Jurkat, Clone E6-1 (cell line): ENCODE measurements around the gene DPEP2NB.

Experiments
- DNase-seq: peaks from one replicate; pipeline ENCODE4 v3.0.0-alpha.2; 2011; ENCODE audit warnings: low read depth, low spot score
- H3K4me3 ChIP-seq: 2 replicates; pipeline ENCODE4 v1.5.1; 2011; ENCODE audit warnings: mild to moderate bottlenecking, low read length, control low read depth, moderate library complexity

DPEP2NB gene

DNA sequence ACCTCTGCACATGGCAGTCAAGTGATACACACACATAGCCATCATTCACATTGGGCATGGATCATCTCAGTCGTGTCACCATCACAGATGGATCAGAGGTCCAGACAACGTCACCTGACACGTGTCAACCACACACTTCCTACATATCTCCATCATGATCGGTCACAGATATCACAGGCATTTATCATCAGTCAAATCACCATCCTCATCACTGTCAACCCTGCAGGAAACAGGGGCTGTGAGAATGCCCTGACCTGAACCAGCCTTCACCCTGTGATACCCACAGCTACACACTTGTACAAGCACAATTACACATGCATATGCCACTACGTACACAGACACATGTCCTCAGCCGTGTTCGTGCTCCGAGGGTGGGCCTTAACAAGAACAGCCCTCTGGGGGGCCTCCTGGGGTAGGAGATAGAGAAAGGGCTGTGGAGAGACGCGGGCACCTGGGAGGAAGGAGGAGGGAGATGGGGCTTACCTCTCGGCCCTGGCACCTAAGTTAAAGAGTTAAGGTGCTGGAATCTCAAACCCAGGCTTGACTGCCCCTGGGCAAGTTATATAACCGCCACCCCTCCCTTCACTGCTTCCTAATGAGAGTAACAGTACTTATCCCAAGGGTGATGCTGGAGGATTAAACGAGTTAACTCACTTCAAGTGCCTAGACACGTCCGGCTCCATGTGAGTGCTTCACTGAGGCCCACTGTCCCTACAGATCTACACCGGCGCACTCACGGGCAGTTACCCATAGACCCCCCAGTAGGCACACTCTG lies 48.3 kb downstream of the DPEP2NB start:
- peak overlapping the region; percentile 61 for H3K4me3 ChIP-seq
- no peak for DNase-seq

DNA sequence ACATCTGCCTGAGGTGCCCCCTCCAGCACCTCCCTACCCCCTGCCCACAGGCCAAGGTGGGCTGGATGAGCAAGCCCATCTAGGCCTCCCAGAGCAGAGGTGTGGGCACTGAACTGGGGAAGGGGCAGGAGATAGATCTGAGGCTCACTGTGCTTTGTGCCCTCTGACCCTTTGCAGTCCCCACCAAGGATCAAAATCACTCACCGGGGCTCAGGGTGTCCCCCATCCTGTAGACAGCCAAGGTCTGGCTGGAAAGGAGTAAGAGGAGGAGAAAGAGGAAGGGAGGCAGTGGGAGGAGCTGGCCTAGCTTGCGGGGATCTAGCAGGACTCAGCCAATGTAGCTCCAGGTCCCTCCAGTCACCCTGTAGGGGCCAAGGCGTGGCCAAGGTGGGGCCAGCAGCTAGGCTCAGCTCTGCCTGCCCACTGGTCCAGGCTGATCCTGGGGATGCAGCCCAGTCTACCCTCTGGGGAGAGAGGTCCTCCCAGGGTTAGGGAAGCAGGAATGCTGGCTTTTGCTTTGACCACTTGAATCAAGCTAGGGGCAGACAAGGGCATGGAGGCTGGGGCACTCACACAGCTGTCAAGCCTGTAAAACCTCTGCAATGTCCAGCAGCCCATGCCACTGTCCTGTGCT lies 49.0 kb downstream of the DPEP2NB start:
- no peak for DNase-seq
- no peak overlapping the region for H3K4me3 ChIP-seq

DNA sequence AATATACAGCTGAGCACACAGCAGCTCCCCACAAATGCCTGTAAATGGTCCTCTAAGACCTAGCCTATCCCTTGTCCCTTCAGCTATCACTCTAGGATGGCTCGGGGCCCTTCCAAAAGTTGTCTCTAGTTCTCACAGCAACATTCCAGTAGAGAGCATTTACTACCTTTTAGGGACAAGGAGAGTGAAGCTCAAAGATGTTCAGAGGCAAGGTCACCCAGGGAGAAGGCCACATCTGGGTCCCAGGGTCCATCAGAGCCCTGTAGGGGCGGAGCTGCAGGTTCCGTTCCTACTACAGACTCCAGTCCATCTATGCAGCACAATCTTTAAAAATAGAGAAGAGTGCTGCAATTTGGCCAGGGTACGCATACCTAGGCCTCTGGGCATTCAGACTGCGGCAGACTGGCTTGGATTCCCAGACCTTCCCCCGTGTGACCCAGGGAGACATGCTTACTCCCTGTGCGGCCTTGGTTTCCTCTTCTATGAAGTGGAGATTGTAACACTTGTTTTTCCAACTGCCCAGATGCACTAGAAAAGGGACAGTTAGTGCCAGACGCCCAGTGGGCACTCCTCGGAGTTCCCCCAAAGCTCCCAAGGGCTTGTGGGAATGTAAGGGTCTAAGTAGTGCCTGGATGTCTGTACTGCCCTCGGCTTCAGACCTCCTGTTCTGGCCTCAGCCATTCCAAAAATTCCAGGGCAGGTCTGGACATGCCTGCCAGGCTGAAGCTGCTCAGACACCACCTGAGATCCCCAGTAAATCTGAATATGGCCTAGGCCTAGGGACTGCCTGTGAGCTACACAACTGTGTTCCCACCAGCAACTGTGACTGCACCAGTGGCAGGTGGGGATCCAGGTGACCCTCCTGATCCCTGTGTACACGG lies 49.8 kb downstream of the DPEP2NB start:
- no peak overlapping the region for H3K4me3 ChIP-seq
- no peak for DNase-seq

DNA sequence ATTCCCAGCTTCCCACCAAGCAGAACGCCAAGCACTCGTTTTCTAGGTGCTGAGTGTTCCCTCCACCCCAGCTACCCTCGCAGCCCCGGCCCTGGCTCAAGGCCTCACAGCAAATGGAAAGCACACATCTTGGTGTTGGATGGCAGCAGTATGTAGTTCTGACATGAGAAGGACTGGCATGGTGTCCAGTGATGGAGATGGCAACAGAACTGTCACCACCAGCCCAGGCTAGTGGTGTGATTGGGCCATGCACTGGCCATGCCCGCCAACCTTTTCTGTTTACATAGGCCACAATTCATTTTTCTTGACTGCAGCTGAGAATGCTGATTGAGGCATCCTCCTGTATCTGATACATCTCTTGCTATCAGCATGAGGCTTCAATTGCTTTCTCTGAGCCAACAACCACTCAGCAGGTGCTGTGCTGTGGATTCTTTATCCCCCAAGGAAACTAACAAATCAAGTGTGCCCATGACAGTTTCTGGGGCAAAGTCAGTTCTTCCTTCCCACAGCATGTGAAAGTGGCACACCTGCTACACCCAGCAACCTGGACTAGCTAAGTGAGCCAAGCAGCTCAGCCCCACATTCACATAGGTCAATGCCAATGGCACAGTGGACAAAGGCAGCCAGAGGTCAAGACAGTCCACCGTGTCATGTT lies 51.1 kb downstream of the DPEP2NB start:
- no peak overlapping the region for H3K4me3 ChIP-seq
- DNase-seq = peak; percentile 30

DNA sequence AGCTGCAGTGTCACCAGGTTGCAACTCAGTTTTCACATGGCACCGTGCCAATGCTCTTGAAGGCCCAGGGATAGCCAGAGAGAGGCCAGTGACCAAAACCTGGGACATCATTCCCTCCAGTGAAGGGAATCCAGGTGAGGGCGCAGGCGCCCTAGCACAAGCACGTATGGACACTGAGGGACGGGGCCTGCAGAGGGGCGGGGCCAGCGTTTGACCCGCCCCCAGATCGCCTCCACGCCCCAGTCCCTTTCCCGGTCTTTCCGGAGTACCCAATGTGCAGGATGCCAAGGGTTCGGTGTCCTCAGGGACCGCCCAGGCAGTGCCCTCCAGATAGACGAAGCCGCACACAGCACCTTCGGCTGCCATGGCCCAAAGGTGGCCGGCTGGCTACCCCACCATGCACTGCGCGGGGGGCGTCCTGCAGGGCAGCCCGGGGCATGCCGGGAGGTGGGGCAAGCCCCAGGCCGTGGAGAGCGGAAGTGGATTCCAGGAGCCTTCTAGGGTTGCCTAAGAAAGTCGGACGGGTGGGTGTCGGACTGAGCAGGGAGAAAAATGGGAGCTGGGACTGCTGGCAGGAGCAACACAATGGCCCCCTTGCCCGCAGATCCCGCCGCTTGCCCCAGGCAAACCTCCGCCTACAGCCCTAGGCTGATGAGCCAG lies 51.9 kb downstream of the DPEP2NB start:
- no peak for DNase-seq
- H3K4me3 ChIP-seq = no peak overlapping the region
